HG03378 (cell line): Measurements from ENCODE around the gene TMEM161B.
A peak's percentile ranks its signal among the peaks of the same experiment; 100 is the strongest.
"Not testable (repeated sequence)": the region's sequence is repeated elsewhere in the genome, so short reads cannot be mapped to it uniquely, and the experiment has no call there.

Experiments
- ATAC-seq: cut with Tn5 transposase; IDR thresholded peaks from one replicate; pipeline ENCODE4 v1.9.1; 2021; ENCODE audit warnings: mild to moderate bottlenecking, moderate library complexity; ENCODE audit not compliant: unreplicated experiment

Gene TMEM161B

GRCh38 chr5:88268385-88269184 is at the start of gene TMEM161B:
TMEM161B (minus strand) TSS chr5:88268845; CDS start chr5:88268723, 122 bp downstream.
- peak; percentile 98 for ATAC-seq

GRCh38 chr5:88304356-88304755 is 35.7 kb upstream of the TMEM161B start:
- no peak for ATAC-seq

GRCh38 chr5:88298425-88298824 is 29.8 kb upstream of the TMEM161B start:
- ATAC-seq: no peak

GRCh38 chr5:88290801-88291200 is 22.2 kb upstream of the TMEM161B start:
- ATAC-seq: no peak

- no peak for ATAC-seq
Observed at GRCh38 chr5:88288528-88289197, 20.0 kb upstream of the TMEM161B start.

GRCh38 chr5:88287846-88288527 is 19.3 kb upstream of the TMEM161B start:
- no peak for ATAC-seq

GRCh38 chr5:88287302-88287701 is 18.7 kb upstream of the TMEM161B start:
- ATAC-seq: no peak

- no peak for ATAC-seq
Observed at GRCh38 chr5:88283690-88284089, 15.0 kb upstream of the TMEM161B start.

GRCh38 chr5:88281322-88281721 is 12.7 kb upstream of the TMEM161B start:
- ATAC-seq: no peak

- ATAC-seq: no peak
Observed at GRCh38 chr5:88279584-88279983, 10.9 kb upstream of the TMEM161B start.

- ATAC-seq: no peak
Observed at GRCh38 chr5:88276378-88276777, 7.7 kb upstream of the TMEM161B start.

GRCh38 chr5:88275581-88275980 is 6.9 kb upstream of the TMEM161B start:
- ATAC-seq: no peak

- ATAC-seq: peak; percentile 17
Observed at GRCh38 chr5:88269222-88269771, 652 bp upstream of the TMEM161B start.

GRCh38 chr5:88264565-88264964 is 4.1 kb downstream of the TMEM161B start:
- not testable (repeated sequence) for ATAC-seq

- ATAC-seq: no peak
Observed at GRCh38 chr5:88263349-88263748, 5.3 kb downstream of the TMEM161B start.

- no peak for ATAC-seq
Observed at GRCh38 chr5:88262116-88262515, 6.5 kb downstream of the TMEM161B start.

GRCh38 chr5:88258636-88259035 is 10.0 kb downstream of the TMEM161B start:
- no peak for ATAC-seq

- ATAC-seq: no peak
Observed at GRCh38 chr5:88256872-88257271, 11.8 kb downstream of the TMEM161B start.

GRCh38 chr5:88256037-88256436 is 12.6 kb downstream of the TMEM161B start:
- no peak for ATAC-seq

- no peak for ATAC-seq
Observed at GRCh38 chr5:88254320-88254719, 14.3 kb downstream of the TMEM161B start.

- peak; percentile 71 for ATAC-seq
Observed at GRCh38 chr5:88251048-88251711, 17.5 kb downstream of the TMEM161B start.
